A673 (cell line): ENCODE results near the gene ENOX2.

Experiments used
- CTCF ChIP-seq: fragments of 300-800, 200-600 bp; sonication (generic); conservative IDR thresholded peaks from 2 replicates; pipeline ENCODE4 v1.5.1; 2017; ENCODE audit warnings: low read depth, mild to moderate bottlenecking, antibody characterized with exemption, low read length, moderate library complexity, mixed read lengths
- EZH2 ChIP-seq: fragments of 200-600 bp; sonication (generic); IDR thresholded peaks from 2 replicates; pipeline ENCODE4 v1.6.1; 2017; ENCODE audit warnings: borderline replicate concordance, low read depth, mild to moderate bottlenecking, mixed read lengths, antibody characterized with exemption, low read length; ENCODE audit not compliant: poor library complexity, severe bottlenecking

GRCh38 chrX:130775849-130776248 lies 127.2 kb downstream of the ENOX2 start:
- TF ChIP-seq CTCF (no peak), EZH2 (no peak)
